Activated CD8-positive, alpha-beta memory T cell treated with anti-CD3 and anti-CD28 coated beads for 1 hour (primary cell): ENCODE data around the gene CST8.
"Not testable (repeated sequence)": the region's sequence is repeated elsewhere in the genome, so short reads cannot be mapped to it uniquely, and the experiment has no call there.

Source experiments
- DNase-seq, 2 donors: peaks; one replicate each; pipeline ENCODE4 v3.0.0-alpha.2; 2020; ENCODE audit warnings: low read depth in 1 of 2; ENCODE audit errors: extremely low read depth in 1 of 2

CST8 gene

GRCh38 chr20:23490817-23491216 lies at the start of gene CST8:
CST8 (plus strand) TSS chr20:23491117; CDS start chr20:23491668, 551 bp downstream.
- no peak for DNase-seq

DNA sequence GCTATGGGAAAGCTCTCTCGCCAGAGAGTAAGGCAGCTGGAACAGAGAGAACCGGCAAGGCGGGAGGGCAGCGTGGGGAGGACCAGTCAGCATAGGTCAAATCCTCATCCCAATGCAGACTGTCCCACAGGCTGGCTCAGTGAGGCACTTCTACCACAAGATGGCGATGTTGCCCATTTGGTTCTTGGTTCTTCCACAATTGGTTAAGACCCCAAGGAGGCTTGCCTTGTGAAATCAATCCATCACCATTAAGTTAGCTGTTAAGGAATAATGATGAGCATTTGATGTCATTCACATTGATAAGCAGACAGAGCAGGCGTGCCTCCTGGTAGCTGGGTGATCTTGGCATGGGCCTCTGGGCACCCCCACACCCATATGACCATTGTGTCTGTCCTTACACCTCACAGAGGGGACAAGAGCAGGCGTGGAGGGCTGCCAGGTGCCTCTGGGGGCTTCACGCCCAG lies 49.0 kb upstream of the CST8 start:
- DNase-seq, result peak; percentile 34 to 36

DNA sequence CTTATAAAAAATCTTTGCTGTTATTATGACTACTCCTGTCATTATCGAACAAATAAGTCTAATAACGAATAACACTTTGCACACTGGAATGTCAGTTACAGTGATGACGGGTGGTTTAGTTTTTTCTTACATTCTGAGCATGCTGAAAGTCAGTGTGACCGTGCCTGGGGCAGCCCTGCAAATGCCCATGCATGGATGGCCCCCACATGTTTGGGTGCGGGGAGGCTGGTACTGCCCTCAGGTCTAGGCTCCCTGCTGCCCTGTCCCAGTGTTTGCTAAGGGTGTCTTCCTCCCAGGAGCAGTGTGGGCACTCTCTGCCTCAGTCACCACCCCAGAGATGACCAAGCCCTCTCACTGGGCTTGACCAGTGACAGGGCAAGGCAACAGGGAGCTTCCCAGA lies 48.5 kb upstream of the CST8 start:
- DNase-seq, result no peak

GRCh38 chr20:23444859-23445258 lies 46.1 kb upstream of the CST8 start:
- no peak for DNase-seq

DNA sequence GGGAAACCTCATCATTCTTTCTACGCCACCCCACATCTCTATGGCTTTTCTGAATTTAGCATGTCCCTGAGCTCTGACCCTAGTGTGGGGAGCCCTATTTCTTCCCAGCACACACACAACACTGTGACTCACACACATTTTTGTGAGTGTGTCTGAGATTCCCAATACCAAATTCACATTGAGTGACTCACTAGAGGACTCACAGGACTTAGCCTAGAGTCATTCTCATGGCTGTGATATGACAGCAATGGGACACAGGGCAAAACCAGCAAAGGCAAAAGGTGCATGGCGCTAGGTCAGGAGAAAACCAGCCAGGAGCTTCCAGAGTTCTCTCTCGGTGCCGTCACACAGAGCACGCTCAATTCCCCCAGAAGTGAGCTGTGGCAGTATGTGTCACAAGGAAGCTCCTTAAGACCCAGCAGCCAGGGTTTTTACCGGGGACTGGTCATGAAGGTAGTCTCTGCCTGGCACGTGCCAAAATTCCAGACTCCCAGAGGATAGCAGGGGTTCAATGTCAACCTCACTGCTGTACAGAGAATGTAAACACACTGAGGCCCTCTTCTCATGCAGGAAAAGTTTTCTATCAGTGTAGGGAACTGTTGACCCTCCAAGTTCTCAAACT lies 45.2 kb upstream of the CST8 start:
- no peak for DNase-seq

GRCh38 chr20:23446505-23446904 lies 44.4 kb upstream of the CST8 start:
- DNase-seq, result no peak

DNA sequence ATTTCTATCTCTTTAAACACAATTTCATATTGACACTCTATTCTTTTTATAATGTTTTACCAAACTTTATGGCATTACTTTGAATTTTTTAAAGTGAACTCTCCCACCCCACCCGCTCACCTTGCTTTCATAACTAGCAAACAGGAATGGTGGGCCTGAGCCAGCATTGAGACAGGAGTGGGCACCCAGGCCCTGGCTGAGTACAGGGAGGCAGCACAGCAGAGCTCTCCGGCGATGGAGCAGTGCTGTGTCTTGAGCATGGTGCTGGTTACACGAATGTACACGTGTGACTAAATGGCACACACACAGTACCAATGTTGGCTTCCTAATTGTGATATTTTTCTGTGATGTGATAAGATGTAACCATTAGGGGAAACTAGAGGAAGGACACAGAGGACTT lies 42.8 kb upstream of the CST8 start:
- no peak for DNase-seq

GRCh38 chr20:23449421-23449820 lies 41.5 kb upstream of the CST8 start:
- no peak for DNase-seq

- DNase-seq, result no peak
Observed at GRCh38 chr20:23450877-23451276, 40.0 kb upstream of the CST8 start.

DNA sequence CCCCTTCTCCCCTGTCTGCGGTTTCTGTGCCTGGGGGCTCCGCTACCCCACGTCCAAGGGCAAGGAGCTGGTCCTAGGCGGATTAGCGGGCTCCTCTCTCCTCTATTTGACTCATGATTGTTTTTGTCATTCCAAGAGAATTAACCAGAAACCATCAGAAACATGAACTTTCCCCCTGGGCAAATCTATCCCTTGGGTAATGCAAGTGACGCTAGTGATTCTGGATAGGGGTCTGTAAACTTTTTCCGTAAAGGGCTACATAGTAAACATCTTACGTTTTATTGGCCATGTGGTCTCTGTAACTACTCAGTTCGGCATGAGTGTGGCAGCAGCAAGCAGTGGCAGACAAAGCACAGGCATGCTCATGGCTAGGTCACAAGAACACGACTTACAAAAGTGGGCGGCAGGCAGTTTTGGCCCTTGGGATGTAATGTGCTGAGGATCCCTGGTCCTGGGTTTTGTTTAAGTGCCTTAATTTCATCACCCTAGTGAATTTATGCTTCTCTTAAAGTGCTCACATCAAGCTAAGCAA lies 38.9 kb upstream of the CST8 start:
- DNase-seq, result no peak

DNA sequence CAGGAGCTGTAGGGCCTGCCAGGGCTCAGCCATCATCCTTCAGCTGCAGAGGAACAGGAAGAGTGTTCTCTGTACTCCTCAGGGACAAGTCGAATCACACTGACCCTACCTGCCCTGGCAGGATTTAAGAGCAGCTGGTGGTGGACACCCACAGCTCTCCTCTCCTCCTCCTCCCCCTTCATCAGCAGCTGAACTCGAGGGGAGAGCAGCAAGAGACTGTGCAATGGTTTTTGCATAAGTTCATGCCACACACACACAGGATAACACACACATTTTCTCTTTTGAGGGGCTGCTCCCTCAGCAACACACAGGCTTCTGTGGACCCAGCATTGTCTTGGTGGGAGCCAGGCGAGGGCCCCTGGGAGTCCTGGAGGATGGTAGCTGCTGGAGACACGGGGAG lies 38.1 kb upstream of the CST8 start, which contains the start of gene CST11:
Gene CST11 (minus strand): TSS at position 101 of the 400 bp plus-strand sequence. CDS start 65 bp downstream, at position 36.
- no peak for DNase-seq

DNA sequence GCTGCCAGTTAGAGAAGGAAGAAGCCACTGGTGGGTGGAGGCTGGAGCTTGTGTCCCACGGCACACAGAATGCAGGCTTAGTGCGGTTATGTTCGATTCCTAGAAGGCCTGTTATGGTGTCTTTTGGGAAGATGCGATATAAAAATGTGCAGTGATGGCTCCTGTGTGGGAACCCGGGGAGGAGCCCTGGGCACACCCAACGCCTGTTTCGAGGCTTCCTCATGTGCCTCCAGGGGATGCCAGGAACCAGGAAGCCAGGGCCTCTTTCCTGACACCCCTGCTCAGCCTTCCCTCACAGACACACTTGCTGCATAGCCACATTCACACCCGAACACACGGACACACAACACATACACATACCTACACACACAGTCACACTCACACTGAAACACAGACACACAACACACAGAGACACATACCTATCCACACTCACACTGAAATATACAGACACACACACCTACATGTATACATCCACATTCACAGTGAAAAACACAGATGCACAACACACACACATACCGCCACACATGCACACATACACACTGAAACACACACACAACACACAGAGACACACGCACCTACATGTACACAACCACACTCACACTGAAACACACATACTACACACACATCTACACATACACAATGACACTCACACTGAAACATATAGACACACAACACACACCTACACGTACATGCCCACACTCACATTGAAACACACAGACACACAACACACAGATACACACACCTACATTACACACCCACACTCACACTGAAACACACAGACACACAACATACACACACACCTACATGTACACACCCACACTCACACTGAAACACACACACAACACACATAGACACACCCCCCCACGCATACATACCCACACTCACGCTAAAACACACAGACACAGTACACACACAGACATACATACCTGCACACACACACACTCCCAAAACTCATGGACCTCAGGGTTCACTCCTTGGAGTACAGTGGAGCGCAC lies 37.1 kb upstream of the CST8 start:
- no peak for DNase-seq

DNA sequence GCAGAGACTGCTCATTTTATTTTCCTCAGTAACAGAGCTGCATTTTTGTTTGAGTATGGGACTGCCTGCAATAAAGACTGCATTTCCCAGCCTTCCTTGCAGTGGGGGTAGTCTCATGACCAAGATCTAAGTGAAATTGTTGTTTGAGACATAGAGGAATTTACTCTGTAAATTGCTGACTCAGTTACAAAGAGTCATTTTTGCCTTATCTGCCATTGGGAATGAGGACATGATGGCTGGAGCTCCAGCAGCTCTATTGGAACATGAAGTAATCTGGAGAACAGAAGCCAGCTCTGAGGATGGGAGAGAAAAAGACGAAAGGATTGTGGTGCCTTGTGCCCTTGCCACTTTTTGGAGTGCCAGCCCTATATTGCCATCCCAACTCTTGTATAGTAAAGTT lies 36.1 kb upstream of the CST8 start:
- no peak for DNase-seq

DNA sequence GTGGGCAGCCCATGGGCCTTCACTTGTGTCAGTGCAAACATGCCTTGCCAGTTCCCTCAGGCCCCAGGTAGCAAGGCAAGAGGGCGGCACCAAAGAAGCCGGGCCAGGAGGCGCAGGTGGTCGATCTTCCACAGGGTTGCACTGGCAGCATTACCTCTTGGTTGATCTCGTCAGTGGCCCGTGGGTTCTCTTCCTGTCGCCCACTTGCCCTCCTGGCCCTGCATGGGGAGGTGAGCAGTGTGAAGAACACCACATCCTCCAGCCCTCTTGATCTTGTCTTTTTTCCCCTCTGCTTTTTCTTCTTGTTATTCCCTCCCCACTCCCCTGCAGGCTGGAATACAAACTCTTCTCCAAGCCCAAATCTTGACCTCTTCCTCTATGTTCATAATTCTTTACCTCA lies 35.3 kb upstream of the CST8 start:
- DNase-seq, result no peak

- DNase-seq, result no peak
Observed at GRCh38 chr20:23456409-23456808, 34.5 kb upstream of the CST8 start.

- no peak for DNase-seq
Observed at GRCh38 chr20:23456873-23457272, 34.0 kb upstream of the CST8 start.

DNA sequence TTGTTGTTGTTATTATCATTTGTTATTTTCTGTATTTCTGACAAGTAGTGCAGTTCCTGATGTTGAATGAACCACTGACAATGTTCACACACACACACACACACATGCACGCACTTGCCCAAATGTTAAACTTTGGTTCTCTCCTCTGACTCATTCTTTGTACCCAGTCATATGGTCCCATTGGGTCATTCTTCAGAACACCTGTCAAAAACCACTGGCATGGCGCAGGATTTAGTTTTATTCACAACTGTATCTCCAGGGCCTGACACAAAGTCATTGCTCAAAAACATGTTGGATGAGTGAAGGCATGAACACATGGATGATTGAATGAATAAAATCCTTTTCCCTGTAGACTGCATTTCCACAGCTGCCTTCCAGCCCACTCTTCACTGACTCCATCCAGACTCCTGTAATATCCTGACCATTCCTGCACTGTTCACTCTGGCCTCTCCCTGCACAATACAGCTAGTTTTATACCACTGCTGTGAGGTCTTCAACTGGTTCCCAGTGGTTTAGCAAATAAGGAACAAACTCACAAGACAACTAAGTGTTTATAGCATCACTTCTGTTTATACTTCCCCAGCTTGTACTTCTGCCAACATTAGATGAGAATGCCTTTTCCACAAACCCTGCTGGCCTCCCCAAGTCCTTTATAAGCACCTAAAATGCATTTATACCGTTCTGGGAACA lies 31.3 kb upstream of the CST8 start:
- DNase-seq, result no peak

- DNase-seq, result no peak
Observed at GRCh38 chr20:23461180-23461579, 29.7 kb upstream of the CST8 start.

DNA sequence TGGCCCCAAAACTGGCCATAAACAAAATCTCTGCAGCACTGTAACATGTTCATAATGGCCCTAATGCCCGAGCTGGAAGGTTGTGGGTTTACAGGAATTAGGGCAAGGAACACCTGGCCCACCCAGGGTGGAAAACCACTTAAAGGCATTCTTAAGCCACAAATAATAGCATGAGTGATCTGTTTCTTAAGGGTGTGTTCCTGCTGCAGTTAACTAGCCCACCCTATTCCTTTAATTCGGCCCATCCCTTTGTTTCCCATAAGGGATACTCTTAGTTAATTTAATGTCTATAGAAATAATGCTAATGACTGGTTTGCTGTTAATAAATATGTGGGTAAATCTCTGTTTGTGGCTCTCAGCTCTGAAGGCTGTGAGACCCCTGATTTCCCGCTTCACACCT lies 24.0 kb upstream of the CST8 start:
- DNase-seq, result not testable (repeated sequence)

GRCh38 chr20:23472306-23472705 lies 18.6 kb upstream of the CST8 start:
- DNase-seq, result not testable (repeated sequence)

GRCh38 chr20:23473293-23473692 lies 17.6 kb upstream of the CST8 start:
- DNase-seq, result not testable (repeated sequence)
